SK-N-SH (cell line): ENCODE measurements around the gene LRRN4CL. TPM values are rescaled to one million over a fixed set of nuclear protein-coding genes. Genes with fewer than 3 reads are reported as not detected.

Experiments
- ELF1 ChIP-seq: IDR thresholded peaks from 2 replicates; pipeline ENCODE4 v1.4.0; 2012
- EP300 ChIP-seq, 2 experiments: IDR thresholded peaks; 2 replicates each; pipeline versions ENCODE4 v1.4.0 to v1.6.1; 2012; ENCODE audit warnings: borderline replicate concordance in 1 of 2, low read depth in 1 of 2, low read length in 1 of 2
- FOSL2 ChIP-seq: IDR thresholded peaks from 2 replicates; pipeline ENCODE4 v1.4.0; 2012; ENCODE audit warnings: low read depth, mild to moderate bottlenecking, moderate library complexity, borderline replicate concordance
- FOXJ3 ChIP-seq: sonication (generic); formaldehyde crosslinking; IDR thresholded peaks from 2 replicates; pipeline ENCODE4 v1.5.1; 2020; ENCODE audit warnings: mild to moderate bottlenecking, missing genetic modification reagents
- GABPA ChIP-seq: IDR thresholded peaks from 2 replicates; pipeline ENCODE4 v1.4.0; 2012; ENCODE audit warnings: low read depth, mild to moderate bottlenecking
- GATA2 ChIP-seq: sonication (generic); formaldehyde crosslinking; IDR thresholded peaks from 2 replicates; pipeline ENCODE4 v1.5.0; 2020; ENCODE audit warnings: mild to moderate bottlenecking, missing genetic modification reagents
- MXI1 ChIP-seq: IDR thresholded peaks from 2 replicates; pipeline ENCODE4 v1.6.1; 2012; ENCODE audit warnings: mild to moderate bottlenecking, low read depth, low read length, improper control_type of control experiment
- NRF1 ChIP-seq: IDR thresholded peaks from 2 replicates; pipeline ENCODE4 v1.6.1; 2012; ENCODE audit warnings: low read depth, mild to moderate bottlenecking, low read length
- RAD21 ChIP-seq: IDR thresholded peaks from 2 replicates; pipeline ENCODE4 v1.6.1; 2012; ENCODE audit warnings: mild to moderate bottlenecking, low read length
- REST ChIP-seq: IDR thresholded peaks from 2 replicates; pipeline ENCODE4 v1.6.1; 2012; ENCODE audit warnings: mild to moderate bottlenecking, low read depth, low read length, moderate library complexity
- RXRA ChIP-seq: IDR thresholded peaks from 2 replicates; pipeline ENCODE4 v1.4.0; 2012; ENCODE audit warnings: low read depth, mild to moderate bottlenecking, borderline replicate concordance
- SIN3A ChIP-seq: IDR thresholded peaks from 2 replicates; pipeline ENCODE4 v1.6.1; 2012; ENCODE audit warnings: low read depth, mild to moderate bottlenecking, low read length, moderate library complexity, borderline replicate concordance
- TAF1 ChIP-seq: IDR thresholded peaks from 2 replicates; pipeline ENCODE4 v1.6.1; 2012; ENCODE audit warnings: low read depth, mild to moderate bottlenecking, low read length, moderate library complexity, borderline replicate concordance
- TCF12 ChIP-seq: IDR thresholded peaks from 2 replicates; pipeline ENCODE4 v1.4.0; 2012
- TEAD4 ChIP-seq: IDR thresholded peaks from 2 replicates; pipeline ENCODE4 v1.4.0; 2012; ENCODE audit warnings: mild to moderate bottlenecking, borderline replicate concordance; ENCODE audit not compliant: insufficient read depth
- USF2 ChIP-seq: fragments of 150-350 bp; IDR thresholded peaks from 2 replicates; pipeline ENCODE4 v1.6.1; 2017; ENCODE audit warnings: antibody characterized with exemption, low read length, low read depth, borderline replicate concordance
- YY1 ChIP-seq: IDR thresholded peaks from 2 replicates; pipeline ENCODE4 v1.4.0; 2012; ENCODE audit warnings: low read depth, mild to moderate bottlenecking
- polyA plus RNA-seq, 3 experiments: library from polyadenylated mRNA; depleted of rRNA; stranded (reverse); fragments of >200 nt; gene quantifications; 2 replicates each; pipeline ENCODE4 v1.2.3, GENCODE V29; 2012
- TF ChIP-seq, protein P1 (sequence below): IDR thresholded peaks from 2 replicates; pipeline ENCODE4 v1.4.0; 2012; ENCODE audit warnings: low read depth, borderline replicate concordance
- TF ChIP-seq, protein P2 (sequence below): IDR thresholded peaks from 2 replicates; pipeline ENCODE4 v1.4.0; 2012; ENCODE audit warnings: low read depth, borderline replicate concordance
- TF ChIP-seq, protein P3 (sequence below): fragments of 150-350 bp; IDR thresholded peaks from 2 replicates; pipeline ENCODE4 v1.6.1; 2016; ENCODE audit warnings: mild to moderate bottlenecking, low read depth, low read length

LRRN4CL gene
- polyA plus RNA-seq, 1 of the 3 experiments (the other 2 are of a cell fraction), result 0.08 TPM

DNA sequence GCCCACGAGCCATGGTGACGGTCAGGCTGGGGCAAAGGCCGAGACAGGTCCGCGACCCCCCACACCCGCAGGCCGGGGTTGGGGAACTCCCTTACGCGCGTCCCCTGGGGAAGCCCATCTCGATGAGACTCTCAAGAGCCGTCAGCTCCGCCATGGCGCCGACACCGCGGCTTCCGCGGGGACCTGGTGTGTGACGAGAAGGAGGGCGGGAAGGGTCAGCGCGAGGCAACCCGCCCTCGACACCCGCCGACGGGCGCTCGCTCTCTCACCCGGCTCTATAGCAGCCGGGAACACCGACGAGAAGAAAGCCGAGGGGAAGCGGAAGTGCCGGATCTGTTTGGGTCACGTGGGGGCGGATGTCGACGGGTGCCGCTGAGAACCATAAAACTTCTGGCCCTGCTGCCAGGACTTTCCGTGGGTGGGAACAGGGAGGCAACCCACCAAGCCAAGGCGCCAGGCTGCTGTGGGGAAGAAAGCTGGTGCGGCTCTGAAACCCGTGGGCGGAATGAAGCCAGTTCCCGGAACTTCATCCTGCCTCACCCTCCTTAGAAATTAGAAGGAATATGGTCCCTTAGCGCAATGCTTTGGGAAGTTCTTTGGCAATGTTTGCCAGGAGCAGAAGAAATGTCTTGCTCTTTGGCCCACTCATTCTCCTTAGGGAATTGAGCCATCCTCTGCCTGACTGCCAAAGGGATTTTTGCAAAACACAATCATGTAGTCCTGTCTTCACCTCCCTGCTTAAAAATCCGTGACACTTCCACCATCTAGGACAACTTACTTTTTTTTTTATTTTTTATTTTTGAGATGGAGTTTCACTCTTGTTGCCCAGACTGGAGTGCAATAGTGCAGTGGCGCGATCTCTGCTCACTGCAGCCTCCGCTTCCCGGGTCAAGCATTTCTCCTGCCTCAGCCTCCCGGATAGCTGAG lies 10.3 kb downstream of the LRRN4CL start, which contains the start of gene UBXN1 (continued):
- TF ChIP-seq, protein P1, sequence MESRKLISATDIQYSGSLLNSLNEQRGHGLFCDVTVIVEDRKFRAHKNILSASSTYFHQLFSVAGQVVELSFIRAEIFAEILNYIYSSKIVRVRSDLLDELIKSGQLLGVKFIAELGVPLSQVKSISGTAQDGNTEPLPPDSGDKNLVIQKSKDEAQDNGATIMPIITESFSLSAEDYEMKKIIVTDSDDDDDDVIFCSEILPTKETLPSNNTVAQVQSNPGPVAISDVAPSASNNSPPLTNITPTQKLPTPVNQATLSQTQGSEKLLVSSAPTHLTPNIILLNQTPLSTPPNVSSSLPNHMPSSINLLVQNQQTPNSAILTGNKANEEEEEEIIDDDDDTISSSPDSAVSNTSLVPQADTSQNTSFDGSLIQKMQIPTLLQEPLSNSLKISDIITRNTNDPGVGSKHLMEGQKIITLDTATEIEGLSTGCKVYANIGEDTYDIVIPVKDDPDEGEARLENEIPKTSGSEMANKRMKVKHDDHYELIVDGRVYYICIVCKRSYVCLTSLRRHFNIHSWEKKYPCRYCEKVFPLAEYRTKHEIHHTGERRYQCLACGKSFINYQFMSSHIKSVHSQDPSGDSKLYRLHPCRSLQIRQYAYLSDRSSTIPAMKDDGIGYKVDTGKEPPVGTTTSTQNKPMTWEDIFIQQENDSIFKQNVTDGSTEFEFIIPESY, result peak; percentile 87; the same call in 1 of the 2 replicates
- TF ChIP-seq GATA2 (CRISPR knock-in tag) (no peak), FOXJ3 (CRISPR knock-in tag) (no peak), YY1 (peak; percentile 48), RAD21 (no peak), TAF1 (peak; percentile 78; the same call in 1 of the 2 replicates), REST (peak; percentile 70; the same call in 1 of the 2 replicates), TCF12 (peak; percentile 21; the same call in 1 of the 2 replicates), MXI1 (peak; percentile 88), GABPA (peak; percentile 95), TEAD4 (no peak), FOSL2 (no peak), ELF1 (peak; percentile 94), SIN3A (peak; percentile 69; the same call in 1 of the 2 replicates), USF2 (peak; percentile 90), EP300 (IDR thresholded peaks at IDR 0.05; ENCODE audit: borderline replicate concordance in 1 of 2, low read depth in 1 of 2, low read length in 1 of 2) (peak in 1 of 2 experiments; percentile 15; a peak in 2 of 4 replicates), NRF1 (no peak), RXRA (no peak)
- TF ChIP-seq, protein P2, sequence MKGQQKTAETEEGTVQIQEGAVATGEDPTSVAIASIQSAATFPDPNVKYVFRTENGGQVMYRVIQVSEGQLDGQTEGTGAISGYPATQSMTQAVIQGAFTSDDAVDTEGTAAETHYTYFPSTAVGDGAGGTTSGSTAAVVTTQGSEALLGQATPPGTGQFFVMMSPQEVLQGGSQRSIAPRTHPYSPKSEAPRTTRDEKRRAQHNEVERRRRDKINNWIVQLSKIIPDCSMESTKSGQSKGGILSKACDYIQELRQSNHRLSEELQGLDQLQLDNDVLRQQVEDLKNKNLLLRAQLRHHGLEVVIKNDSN, result peak; percentile 99
- TF ChIP-seq, protein P3, sequence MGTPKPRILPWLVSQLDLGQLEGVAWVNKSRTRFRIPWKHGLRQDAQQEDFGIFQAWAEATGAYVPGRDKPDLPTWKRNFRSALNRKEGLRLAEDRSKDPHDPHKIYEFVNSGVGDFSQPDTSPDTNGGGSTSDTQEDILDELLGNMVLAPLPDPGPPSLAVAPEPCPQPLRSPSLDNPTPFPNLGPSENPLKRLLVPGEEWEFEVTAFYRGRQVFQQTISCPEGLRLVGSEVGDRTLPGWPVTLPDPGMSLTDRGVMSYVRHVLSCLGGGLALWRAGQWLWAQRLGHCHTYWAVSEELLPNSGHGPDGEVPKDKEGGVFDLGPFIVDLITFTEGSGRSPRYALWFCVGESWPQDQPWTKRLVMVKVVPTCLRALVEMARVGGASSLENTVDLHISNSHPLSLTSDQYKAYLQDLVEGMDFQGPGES, result no peak
- TF ChIP-seq, all 33 proteins: peak for 19
